Activated T-cell treated with anti-CD3 and anti-CD28 coated beads, Interleukin-2, amount 50 U/mL, for 4 hours (primary cell): ENCODE results near the gene AQR. TPM values are rescaled to one million over a fixed set of nuclear protein-coding genes. Genes with fewer than 3 reads are reported as not detected.
"Not testable (repeated sequence)": the region's sequence is repeated elsewhere in the genome, so short reads cannot be mapped to it uniquely, and the experiment has no call there.

Experiments
- ATAC-seq, 2 donors: fragments of 200-7000 bp; cut with Tn5 transposase; one replicate each; pipeline ENCODE4 v1.10.0; 2021
- DNase-seq: peaks from one replicate; pipeline ENCODE4 v3.0.0-alpha.2; 2020
- H3K27me3 Mint-ChIP-seq: one replicate; pipeline ENCODE4 v1.8.0; 2021; ENCODE audit warnings: low read depth, mixed read lengths
- H3K36me3 Mint-ChIP-seq: one replicate; pipeline ENCODE4 v1.8.0; 2022; ENCODE audit warnings: mixed read lengths; ENCODE audit not compliant: insufficient read depth
- H3K4me1 Mint-ChIP-seq: one replicate; pipeline ENCODE4 v1.8.0; 2021; ENCODE audit warnings: low read depth, mixed read lengths
- H3K4me3 Mint-ChIP-seq: one replicate; pipeline ENCODE4 v1.8.0; 2021; ENCODE audit warnings: mild to moderate bottlenecking, moderate library complexity, mixed read lengths
- H3K9me3 Mint-ChIP-seq: one replicate; pipeline ENCODE4 v1.8.0; 2021; ENCODE audit warnings: mixed read lengths
- total RNA-seq, 3 donors: library from RNA; stranded (reverse); gene quantifications; one replicate each; pipeline ENCODE4 v1.2.1, GENCODE V29; 2021

AQR gene
- total RNA-seq, 3 donors from 2014 or later: 41.5 to 47.5 (median 43.3) TPM

DNA sequence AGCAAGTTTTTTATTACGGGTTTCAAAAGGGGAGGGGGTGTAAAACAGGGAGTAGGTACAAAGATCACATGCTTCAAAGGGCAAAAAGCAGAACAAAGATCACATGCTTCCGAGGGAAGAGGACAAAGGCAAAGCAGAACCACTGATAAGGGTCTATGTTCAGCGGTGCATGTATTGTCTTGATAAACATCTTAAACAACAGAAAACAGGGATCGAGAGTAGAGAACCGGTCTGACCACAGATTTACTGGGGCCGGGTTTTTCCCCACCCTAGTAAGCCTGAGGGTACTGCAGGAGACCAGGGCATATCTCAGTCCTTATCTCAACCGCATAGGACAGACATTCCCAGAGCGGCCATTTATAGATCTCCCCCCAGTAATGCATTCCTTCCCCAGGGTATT is 162.3 kb downstream of the AQR start:
- not testable (repeated sequence) for DNase-seq, H3K9me3 Mint-ChIP-seq, H3K36me3 Mint-ChIP-seq, H3K4me3 Mint-ChIP-seq, ATAC-seq, H3K4me1 Mint-ChIP-seq
- peaks cover 13% of the 10 kb centered on the region for H3K27me3 Mint-ChIP-seq

DNA sequence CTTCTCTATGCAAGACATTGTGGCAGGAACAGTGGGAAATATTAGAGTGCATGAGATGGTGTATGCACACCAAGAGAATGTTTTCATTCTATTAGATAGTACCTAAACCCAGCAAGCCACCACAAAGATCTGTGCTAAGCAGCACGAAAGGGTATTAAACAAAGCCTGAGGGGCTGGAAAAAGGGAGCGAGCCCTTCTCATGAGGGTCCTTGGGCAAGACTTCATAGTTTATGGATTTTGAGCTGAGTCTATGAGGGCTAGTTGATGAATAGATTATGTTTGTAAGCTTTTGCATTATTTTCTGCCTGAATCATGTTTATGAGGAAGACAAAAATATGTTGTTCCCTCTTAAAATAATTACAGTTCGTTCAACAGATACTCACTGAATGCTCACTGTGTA is 164.8 kb downstream of the AQR start:
- Mint-ChIP-seq H3K27me3 (peaks cover 11% of the 10 kb centered on the region), H3K9me3 (peaks cover 5% of the 10 kb centered on the region), H3K4me1 (no peaks in the 10 kb centered on the region), H3K36me3 (no peaks in the 10 kb centered on the region), H3K4me3 (no peak overlapping the region)
- no peak for ATAC-seq
- no peak for DNase-seq

DNA sequence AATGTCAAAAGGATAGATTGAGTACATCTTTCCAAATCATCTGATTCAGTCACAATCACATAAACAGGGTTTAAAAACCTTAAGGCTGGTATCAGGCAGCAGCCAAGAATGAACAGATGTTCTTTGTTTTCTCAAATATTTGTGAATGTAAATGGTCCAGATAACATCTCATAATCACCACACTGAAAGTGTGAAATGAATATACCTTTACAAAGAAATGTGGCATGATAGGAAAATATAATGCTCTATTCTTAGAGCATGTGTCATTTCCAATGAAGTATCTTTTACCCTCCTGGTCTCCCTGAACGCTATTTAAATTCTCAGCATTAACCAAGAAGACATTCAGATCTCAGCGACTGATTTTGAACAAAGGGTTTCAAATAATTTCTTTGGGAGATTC is 165.4 kb downstream of the AQR start:
- Mint-ChIP-seq H3K4me3 (no peak overlapping the region), H3K4me1 (no peaks in the 10 kb centered on the region), H3K27me3 (peaks cover 16% of the 10 kb centered on the region), H3K9me3 (peaks cover 5% of the 10 kb centered on the region), H3K36me3 (no peaks in the 10 kb centered on the region)
- ATAC-seq: peak; percentile 32 to 60
- no peak for DNase-seq

DNA sequence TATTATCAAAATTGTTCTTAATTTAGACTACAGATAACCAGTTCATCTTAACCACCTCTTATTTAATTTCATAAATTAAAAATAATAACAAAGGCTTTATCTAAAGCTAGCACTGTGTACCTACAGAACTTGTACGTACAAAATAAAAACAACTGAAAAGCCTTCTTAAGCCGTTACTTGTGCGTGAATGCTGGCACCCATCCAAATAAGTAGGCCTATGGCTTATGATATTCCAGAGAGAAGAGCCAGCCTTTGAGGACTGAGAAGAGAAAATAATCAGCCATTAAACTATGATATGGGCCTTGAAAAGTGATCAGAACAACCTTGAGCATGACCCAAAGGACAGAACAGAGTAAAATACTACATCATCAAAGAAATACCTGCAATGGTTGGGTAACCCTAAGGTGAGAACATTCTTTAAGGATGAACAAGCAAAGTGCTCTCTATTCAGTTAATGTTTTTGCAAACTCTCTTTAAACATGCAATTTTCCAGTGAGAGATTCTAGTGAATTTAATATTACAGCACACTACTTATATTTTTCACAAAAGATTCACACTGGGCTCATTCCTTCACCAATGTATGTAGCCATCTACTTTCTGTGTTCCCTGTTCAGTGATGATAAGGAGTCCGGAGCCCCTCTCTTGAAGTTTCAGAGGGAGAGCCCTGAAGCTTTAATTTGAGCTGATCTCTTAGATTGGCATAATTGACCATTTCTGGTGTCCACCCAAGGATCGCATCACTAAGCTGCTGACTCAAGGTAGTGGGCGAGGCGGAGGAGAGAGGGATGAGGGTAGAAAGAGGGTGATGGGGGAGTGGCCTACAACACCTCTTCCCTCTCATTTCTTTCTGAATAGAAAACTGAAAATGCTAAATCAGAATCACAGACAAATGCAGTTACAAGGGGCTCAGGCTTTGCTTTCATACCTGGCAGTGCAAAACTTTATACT is 166.5 kb downstream of the AQR start:
- H3K4me3 Mint-ChIP-seq: no peak overlapping the region
- ATAC-seq: no peak

DNA sequence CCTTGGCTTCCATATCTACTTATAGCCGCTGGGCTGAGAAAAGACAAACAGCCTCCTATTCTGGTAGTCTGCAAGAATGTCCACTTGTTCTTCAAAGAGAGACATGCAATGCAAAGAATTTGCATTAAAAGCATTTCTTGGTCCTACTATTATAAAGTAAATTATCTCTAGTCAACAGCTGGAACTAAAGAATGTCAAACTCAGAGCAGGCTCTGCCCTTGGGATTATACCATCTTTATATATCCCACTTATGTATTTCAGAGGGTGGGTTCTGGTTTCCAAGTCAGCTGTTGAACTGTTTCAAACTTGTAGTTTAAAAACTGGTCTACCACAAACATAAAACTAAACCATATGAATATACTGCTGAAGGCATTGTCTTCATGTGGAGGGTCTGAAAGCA is 167.2 kb downstream of the AQR start:
- no peak for ATAC-seq
- H3K4me1 Mint-ChIP-seq: no peaks in the 10 kb centered on the region
- H3K4me3 Mint-ChIP-seq: no peak overlapping the region
- H3K9me3 Mint-ChIP-seq: peaks cover 5% of the 10 kb centered on the region
- H3K27me3 Mint-ChIP-seq: peaks cover 18% of the 10 kb centered on the region
- no peaks in the 10 kb centered on the region for H3K36me3 Mint-ChIP-seq
- no peak for DNase-seq

More for the DNA sequence above, 166.5 kb downstream of the AQR start:
- Mint-ChIP-seq H3K4me1 (no peaks in the 10 kb centered on the region), H3K27me3 (peaks cover 18% of the 10 kb centered on the region), H3K36me3 (no peaks in the 10 kb centered on the region), H3K9me3 (peaks cover 5% of the 10 kb centered on the region)
- DNase-seq: no peak

Other genes with a start within 250 kb of the AQR start
- gene GJD2, start 214.7 kb downstream of the AQR start, total RNA-seq: not detected
- not detected for gene ACTC1, start 174.2 kb downstream of the AQR start, total RNA-seq
- gene ZNF770, start 18.5 kb upstream of the AQR start, total RNA-seq: 10 to 100 TPM; 52.1 to 60.3 (median 57.6) TPM
- gene NANOGP8, start 115.6 kb upstream of the AQR start, total RNA-seq: not detected